HG02588 (cell line): ENCODE data around the gene ACSL1.
"Not testable (repeated sequence)": the region's sequence is repeated elsewhere in the genome, so short reads cannot be mapped to it uniquely, and the experiment has no call there.

Experiments
- ATAC-seq: cut with Tn5 transposase; IDR thresholded peaks from one replicate; pipeline ENCODE4 v1.9.1; 2021; ENCODE audit warnings: mild to moderate bottlenecking, moderate library complexity; ENCODE audit not compliant: unreplicated experiment

ACSL1 gene

DNA sequence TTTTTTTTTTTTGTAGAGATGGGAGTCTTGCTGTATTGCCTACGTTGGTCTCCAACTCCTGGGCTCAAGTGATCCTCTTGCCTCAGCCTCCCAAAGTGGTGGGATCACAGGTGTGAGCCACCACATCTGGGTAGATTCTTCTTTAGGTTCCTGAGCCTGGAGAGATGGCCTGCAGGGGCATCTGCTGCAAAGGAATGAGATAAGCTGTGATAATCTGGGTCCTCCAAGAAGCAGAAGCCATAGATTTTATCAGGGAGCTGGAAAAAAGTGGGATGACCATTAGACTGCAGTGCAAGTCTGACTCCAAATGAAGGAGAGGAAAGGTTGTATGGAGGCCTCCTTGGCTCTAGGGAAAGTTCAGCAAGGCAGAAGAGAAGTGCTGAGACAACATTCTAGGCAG lies 19.0 kb upstream of the ACSL1 start:
- ATAC-seq, result no peak

DNA sequence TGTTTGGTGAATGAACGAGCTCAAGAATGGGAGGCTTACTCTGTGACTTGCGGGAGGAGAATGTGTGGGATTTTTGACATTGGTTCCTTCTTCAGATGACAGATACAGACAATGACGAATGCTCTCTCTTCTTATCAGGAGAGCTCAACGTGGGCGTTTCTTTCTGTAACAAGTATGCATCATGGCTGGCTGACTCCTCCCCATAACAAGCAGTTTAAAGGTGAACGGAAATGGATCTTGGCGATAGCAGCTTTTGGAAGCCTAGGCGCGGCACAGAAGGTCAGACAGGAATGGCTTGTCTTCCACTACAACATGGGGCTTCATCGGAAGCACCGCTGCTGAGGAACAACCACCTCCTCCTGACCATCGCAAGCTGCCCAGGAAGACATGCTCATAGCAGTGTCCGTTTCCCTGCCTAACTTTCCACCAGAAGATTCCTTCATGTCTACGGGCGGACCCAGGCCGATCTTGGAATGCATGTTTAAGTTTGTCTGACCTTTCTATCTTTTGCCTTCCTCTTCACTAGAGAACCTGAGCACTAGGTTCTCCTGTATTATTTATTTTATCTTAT lies 18.3 kb upstream of the ACSL1 start:
- ATAC-seq, result no peak

GRCh38 chr4:184839075-184839399 lies 13.3 kb upstream of the ACSL1 start:
- not testable (repeated sequence) for ATAC-seq

- no peak for ATAC-seq
Observed at GRCh38 chr4:184838249-184839074, 12.7 kb upstream of the ACSL1 start.

GRCh38 chr4:184836613-184837012 lies 10.8 kb upstream of the ACSL1 start:
- no peak for ATAC-seq

DNA sequence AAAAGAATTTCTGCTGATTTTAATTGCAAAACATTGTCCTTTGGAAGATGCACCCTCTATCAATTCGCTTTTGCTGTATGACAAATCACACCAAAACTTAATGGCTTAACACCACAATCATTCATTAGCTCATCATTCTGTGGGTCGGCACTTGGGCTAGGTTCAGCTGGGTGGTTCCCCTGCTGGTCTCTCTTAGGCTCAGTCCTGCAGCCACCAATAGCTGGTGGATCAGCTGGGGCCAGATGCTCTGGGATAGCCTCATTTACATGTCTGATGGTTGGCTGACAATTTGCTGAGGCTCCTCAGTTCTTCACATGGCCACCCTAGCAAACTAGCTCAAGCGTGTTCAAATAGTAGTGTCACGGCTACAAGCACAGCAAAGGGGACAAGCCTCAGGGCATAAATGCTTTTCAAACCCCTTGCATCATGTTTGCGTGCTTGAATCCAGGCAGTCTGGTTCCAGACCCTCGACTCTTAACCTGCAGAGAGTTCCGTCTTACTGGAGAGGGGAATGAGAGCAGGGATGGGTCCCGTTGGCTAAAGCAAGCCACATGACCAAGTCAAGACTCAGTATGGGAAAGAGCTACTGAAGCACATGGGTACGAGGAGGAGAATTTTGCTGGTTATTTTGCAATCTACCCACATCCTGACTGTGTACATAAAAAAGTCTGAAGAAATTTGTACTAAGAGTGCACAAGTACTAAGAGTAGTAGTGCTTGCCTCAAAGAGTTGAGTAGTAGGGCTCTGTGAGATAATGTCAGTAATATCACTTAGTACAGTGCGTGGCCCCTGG lies 7.5 kb upstream of the ACSL1 start:
- no peak for ATAC-seq

DNA sequence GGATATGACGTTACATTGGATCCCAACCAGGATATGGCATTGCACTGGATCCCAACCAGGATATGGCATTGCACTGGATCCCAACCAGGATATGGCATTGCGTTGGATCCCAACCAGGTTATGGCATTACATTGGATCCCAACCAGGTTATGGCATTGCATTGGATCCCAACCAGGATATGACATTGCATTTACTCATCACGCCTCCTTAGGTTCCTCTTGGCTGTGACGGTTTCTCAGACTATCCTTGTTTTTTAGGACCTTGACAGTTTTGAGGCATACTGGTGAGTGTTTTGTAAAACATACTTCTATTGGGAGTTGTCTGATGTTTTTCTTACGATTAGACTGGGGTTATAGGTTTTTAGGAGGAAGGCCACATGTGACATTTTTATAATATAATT lies 5.4 kb upstream of the ACSL1 start:
- ATAC-seq, result no peak

DNA sequence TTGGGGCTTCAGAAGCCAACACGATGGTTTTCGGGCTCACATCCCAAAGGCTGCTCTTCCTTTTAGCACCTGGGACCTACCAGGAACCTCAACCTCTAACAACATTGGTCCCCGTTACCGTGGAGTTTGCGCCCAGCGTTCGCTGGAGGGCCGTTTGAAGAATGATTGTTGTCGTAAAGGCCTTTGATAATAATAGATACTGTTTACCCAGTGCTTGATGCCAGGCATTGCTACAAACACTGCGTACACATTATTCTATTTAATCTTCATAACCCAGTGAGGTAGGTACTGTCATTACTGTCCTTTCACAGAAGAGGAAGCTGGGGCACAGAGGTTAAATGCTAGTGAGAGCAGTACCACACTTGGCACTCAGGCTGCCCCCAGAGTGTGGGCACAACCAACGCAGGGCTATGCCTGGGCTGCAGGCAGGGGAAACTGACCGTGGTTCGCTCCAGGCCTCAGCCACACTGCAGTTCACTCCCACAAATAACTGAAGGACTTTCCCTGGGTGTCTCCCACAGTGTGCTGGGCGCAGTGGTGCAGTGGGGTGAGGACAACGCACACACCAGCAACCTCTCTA lies 1.0 kb upstream of the ACSL1 start:
- peak; percentile 6 for ATAC-seq

DNA sequence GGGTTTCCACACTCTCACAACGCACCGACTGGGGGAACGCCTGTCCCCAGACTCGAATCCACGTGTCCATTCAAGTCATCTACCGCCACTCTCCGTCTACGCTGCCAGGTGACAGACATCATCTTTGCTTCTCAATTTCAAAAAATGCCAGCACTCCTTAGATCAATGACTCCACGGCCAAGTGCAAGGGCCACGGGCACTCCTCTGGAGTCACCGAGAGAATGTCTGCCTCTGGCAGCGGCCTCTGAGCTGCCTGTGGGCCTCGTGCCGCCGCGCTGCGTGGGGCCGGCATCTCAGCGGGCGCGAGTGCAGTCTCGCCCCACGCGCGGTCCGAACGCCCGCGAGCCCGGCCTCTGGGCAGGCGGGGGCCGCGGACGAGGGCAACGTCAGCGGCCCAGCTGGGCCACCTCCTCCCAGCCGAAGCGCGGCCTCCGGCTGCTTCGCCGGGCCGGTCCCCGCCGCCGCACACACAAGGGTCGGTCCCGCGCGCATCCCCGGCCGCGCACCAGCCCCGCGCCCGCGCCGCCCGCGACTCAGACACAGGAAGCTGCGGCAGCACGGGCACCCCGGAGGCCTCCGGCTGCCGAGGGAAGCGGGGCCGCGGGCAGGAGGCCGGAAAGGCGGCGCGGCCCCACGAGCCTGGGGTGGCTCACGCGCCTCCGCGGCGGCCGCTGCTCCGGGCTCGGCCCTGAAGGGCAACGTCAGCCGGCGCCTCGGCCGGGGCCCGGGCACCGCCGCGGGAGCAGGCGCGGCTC lies 450 bp downstream of the ACSL1 start:
- ATAC-seq, result peak; percentile 20

DNA sequence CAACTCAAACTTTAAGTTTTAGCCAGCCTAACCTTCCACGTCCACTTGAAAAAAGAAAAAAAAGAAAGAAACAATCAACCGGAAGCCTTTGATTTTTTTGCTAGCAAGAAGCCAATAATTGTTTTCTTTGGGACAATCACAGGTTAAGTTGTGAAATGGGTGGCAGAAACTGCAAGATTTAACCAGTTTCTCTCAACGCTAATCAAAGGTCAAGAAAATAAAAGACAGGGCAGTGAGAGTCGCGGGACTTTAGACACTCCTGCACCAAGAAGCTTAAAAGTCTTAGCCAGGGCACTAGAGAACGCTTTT lies 1.0 kb downstream of the ACSL1 start:
- no peak for ATAC-seq

DNA sequence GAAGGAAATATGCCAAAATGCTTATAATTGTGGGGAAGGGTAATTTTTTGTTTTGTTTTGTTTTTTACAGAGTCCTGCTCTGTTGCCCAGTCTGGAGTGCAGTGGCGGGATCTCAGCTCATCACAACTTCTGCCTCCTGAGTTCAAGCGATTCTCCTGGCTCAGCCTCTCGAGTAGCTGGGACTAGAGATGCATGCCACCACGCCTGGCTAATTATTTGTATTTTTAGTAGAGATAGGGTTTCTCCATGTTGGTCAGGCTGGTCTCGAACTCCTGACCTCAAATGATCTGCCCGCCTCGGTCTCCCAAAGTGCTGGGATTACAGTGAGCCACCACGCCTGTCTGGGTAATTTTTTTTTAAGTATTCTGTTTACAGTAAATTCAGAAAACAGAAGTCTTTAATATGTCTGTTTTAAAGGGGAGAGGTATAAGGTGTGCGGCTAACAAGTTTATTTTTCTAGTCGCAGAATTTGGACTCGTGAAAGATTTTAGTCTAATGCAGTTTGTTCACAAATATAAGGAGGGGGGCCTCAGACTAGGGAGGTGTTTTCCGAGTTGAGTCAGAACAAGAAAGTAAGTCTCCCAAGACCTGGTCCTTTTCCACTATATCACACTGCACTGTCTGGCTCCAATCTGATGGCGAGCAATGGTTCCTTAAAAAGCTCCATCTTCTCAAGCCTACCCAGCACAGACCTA lies 1.5 kb downstream of the ACSL1 start:
- ATAC-seq, result no peak

DNA sequence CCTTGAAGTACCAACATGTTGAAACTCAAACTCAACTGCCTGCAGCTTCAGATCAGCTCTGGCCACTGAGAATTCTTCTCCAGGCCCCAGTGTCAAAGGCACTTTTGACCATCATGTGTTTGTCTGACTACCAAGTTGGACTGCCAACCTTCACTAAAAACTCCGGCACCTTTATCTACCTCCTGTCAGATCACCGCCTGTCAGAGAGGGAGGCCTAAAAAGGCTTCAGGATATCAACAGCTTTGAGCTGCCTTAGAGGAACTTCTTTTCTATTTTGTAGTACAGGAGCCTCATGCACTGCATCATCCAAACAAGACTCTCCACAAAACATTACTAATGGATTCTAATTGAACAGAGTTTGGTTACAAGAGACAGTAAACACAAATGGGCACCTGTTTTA lies 2.8 kb downstream of the ACSL1 start:
- no peak for ATAC-seq

GRCh38 chr4:184822356-184822755 lies 3.4 kb downstream of the ACSL1 start:
- no peak for ATAC-seq

- ATAC-seq, result no peak
Observed at GRCh38 chr4:184821242-184821641, 4.5 kb downstream of the ACSL1 start.

- ATAC-seq, result no peak
Observed at GRCh38 chr4:184819786-184820185, 6.0 kb downstream of the ACSL1 start.

DNA sequence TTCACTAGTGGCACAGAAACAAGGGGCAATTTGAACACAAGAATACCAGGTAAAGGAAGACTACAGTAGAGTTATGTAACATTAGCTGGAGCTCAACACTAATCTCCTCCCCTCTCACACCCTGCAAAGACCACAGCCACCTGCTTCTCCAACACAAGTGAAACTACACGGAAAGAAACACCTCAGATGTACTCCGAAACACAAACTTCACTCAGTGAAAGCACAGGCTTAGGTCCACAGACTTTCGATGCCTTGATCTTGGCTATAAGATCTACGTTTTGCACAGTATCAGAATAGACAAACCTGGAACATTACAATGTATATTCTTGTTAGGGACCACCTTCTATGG lies 7.6 kb downstream of the ACSL1 start:
- ATAC-seq, result no peak

DNA sequence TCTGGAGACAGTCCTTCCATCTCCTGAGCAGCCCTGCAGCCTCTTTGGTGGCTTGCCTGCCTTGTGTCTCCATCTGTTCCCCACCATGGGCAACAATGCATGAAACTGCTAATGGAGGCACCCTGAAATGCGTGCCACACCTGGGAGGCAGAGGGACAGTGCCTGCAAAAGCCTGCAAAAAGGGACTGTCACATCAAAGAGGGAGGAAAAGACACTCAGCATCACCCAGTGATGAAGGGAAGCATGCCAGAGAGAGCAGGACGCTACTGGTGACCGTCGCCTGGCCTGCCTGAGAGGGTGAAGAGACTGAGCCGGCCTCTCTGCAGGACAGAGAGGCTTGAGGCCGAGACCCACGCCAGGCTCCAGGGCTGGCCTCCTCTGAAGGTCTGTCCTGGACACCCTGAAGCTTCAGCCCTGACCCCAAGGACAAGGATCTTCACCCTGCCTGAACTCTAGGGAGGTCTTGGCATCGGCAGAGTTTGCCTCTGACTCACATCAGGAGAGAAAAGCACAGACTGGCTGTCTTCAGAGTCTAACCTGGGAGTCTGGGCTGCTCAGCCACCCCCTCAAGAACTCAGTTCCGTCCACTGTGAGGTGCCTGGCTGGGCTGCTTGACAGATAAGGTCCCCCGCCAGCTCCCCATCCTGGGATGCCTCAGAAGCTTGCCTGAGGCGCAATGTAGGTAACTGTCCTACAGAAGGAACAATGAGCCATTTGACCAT lies 8.1 kb downstream of the ACSL1 start:
- no peak for ATAC-seq

DNA sequence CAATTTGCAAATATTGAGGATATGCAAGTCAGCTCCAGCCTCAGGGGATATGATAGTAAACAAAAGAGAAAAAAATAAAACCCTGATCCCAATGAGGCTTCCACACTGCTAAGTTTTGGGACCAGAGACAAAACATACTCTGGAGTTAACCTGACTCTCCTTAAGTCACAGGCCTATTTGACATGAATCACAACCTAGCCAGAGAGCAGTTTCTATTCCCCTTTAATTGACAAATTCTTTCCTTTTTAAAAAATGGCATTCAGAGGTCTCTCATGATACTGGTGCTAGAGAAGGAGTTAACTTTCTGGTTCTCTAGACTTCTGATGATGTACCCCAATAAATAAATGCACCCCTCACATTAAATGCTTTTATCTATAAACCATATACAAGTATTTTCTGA lies 8.8 kb downstream of the ACSL1 start:
- no peak for ATAC-seq

GRCh38 chr4:184815046-184815877 lies 10.5 kb downstream of the ACSL1 start:
- ATAC-seq, result peak; percentile 79
